PFSK-1 (cell line): ENCODE results near the gene CETN3.

ENCODE experiments used
- FOXP2 ChIP-seq: optimal IDR thresholded peaks from 2 replicates; pipeline ENCODE3; 2011; ENCODE audit warnings: borderline replicate concordance, control low read depth, inconsistent platforms; ENCODE audit not compliant: insufficient read depth; ENCODE audit errors: extremely low read length, extremely low read depth
- POLR2AphosphoS5 ChIP-seq: IDR thresholded peaks from 2 replicates; pipeline ENCODE4 v1.6.1; 2012; ENCODE audit warnings: low read depth, mild to moderate bottlenecking, control low read depth, low read length, moderate library complexity
- REST ChIP-seq, 2 experiments: IDR thresholded peaks; 2 replicates each; pipeline versions ENCODE4 v1.6.1 to v1.8.0; 2011 to 2012; ENCODE audit warnings: low read depth in 2 of 2, low read length in 2 of 2, control low read depth in 1 of 2, inconsistent platforms in 1 of 2, mild to moderate bottlenecking in 1 of 2, moderate library complexity in 1 of 2; ENCODE audit not compliant: insufficient read depth in 1 of 2
- SIN3A ChIP-seq: IDR thresholded peaks from 2 replicates; pipeline ENCODE4 v1.6.1; 2012; ENCODE audit warnings: mild to moderate bottlenecking, low read length, moderate library complexity, borderline replicate concordance; ENCODE audit not compliant: insufficient read depth
- TAF1 ChIP-seq: IDR thresholded peaks from 2 replicates; pipeline ENCODE4 v1.6.1; 2012; ENCODE audit warnings: low read length, control low read depth, borderline replicate concordance; ENCODE audit not compliant: insufficient read depth

CETN3 gene

GRCh38 chr5:90398726-90399125 lies 10.8 kb downstream of the CETN3 start:
- TF ChIP-seq TAF1 (no peak), POLR2AphosphoS5 (no peak), FOXP2 (no peak), REST (IDR thresholded peaks at IDR 0.05; ENCODE audit: insufficient read depth in 1 of 2, low read depth in 2 of 2, low read length in 2 of 2) (no peak), SIN3A (no peak)

GRCh38 chr5:90395005-90395404 lies 14.6 kb downstream of the CETN3 start:
- TF ChIP-seq REST (IDR thresholded peaks at IDR 0.05; ENCODE audit: insufficient read depth in 1 of 2, low read depth in 2 of 2, low read length in 2 of 2): no peak
- no peak for TF ChIP-seq SIN3A
- TF ChIP-seq FOXP2: no peak
- no peak for TF ChIP-seq TAF1
- no peak for TF ChIP-seq POLR2AphosphoS5

GRCh38 chr5:90390928-90391327 lies 18.6 kb downstream of the CETN3 start:
- no peak for TF ChIP-seq POLR2AphosphoS5
- no peak for TF ChIP-seq TAF1
- TF ChIP-seq REST (IDR thresholded peaks at IDR 0.05; ENCODE audit: insufficient read depth in 1 of 2, low read depth in 2 of 2, low read length in 2 of 2): no peak
- no peak for TF ChIP-seq SIN3A

GRCh38 chr5:90390326-90390725 lies 19.2 kb downstream of the CETN3 start:
- no peak for TF ChIP-seq SIN3A
- TF ChIP-seq FOXP2: no peak
- no peak for TF ChIP-seq POLR2AphosphoS5
- TF ChIP-seq REST (IDR thresholded peaks at IDR 0.05; ENCODE audit: insufficient read depth in 1 of 2, low read depth in 2 of 2, low read length in 2 of 2): no peak
- no peak for TF ChIP-seq TAF1

- TF ChIP-seq REST (IDR thresholded peaks at IDR 0.05; ENCODE audit: insufficient read depth in 1 of 2, low read depth in 2 of 2, low read length in 2 of 2): no peak
- no peak for TF ChIP-seq SIN3A
- TF ChIP-seq TAF1: no peak
- no peak for TF ChIP-seq FOXP2
- TF ChIP-seq POLR2AphosphoS5: no peak
These were observed 22.0 kb downstream of the CETN3 start for GRCh38 chr5:90387508-90387907.
